Suprapubic skin (tissue), 4 donors: ENCODE data around the gene NFKBIE. TPM values are rescaled to one million over a fixed set of nuclear protein-coding genes. Genes with fewer than 3 reads are reported as not detected.
A peak's percentile ranks its signal among the peaks of the same experiment; 100 is the strongest.

Experiments used
- DNase-seq, 2 donors: peaks; one replicate each; pipeline ENCODE4 v3.0.0-alpha.2; 2019; ENCODE audit warnings: low spot score in 2 of 2
- H3K27ac ChIP-seq: fragments of 200-600 bp; sonication (generic); one replicate; pipeline ENCODE4 v1.5.1; 2019
- H3K27me3 ChIP-seq: fragments of 200-600 bp; sonication (generic); one replicate; pipeline ENCODE4 v1.5.1; 2019
- H3K36me3 ChIP-seq: fragments of 200-600 bp; sonication (generic); one replicate; pipeline ENCODE4 v1.5.1; 2019
- H3K4me1 ChIP-seq: fragments of 200-600 bp; sonication (generic); one replicate; pipeline ENCODE4 v1.5.1; 2019
- H3K4me3 ChIP-seq: fragments of 200-600 bp; sonication (generic); one replicate; pipeline ENCODE4 v1.5.1; 2019; ENCODE audit warnings: mild to moderate bottlenecking
- H3K9me3 ChIP-seq: fragments of 200-600 bp; sonication (generic); one replicate; pipeline ENCODE4 v1.5.1; 2019
- EP300 ChIP-seq: sonication (generic); formaldehyde crosslinking; IDR thresholded peaks from one replicate; pipeline ENCODE4 v1.6.1; 2017; ENCODE audit warnings: antibody characterized with exemption
- POLR2A ChIP-seq, 2 donors: fragments of 450-650 bp; IDR thresholded peaks; one replicate each; pipeline ENCODE4 v1.6.1; 2017; ENCODE audit warnings: antibody characterized with exemption in 2 of 2, mild to moderate bottlenecking in 2 of 2, moderate library complexity in 2 of 2
- POLR2AphosphoS5 ChIP-seq, 3 donors: sonication (generic); formaldehyde crosslinking; IDR thresholded peaks; one replicate each; pipeline ENCODE4 v1.6.1; 2017; ENCODE audit warnings: antibody characterized with exemption in 3 of 3
- WGBS: methylation state at CpG from one replicate; pipeline ENCODE4 v1.1.5; 2018; 5-methylcytosine and 5-hydroxymethylcytosine counted together
- total RNA-seq, 4 donors: library from RNA; depleted of rRNA; stranded (reverse); fragments of >200 nt; gene quantifications; one replicate each; pipeline ENCODE4 v1.1.0, GENCODE V29; 2016
- TF ChIP-seq, protein P1 (sequence below), 2 donors: fragments of 200-600 bp in 1 of 2; fragments of 450-650 bp in 1 of 2; sonication (generic) in 1 of 2; IDR thresholded peaks; one replicate each; pipeline ENCODE4 v1.5.1; 2016 to 2019; ENCODE audit warnings: antibody characterized with exemption in 2 of 2, mild to moderate bottlenecking in 1 of 2, moderate library complexity in 1 of 2

The NFKBIE gene
- total RNA-seq, 4 donors from 2014 or later, result 12.9 to 25.0 (median 16.1) TPM

- Histone ChIP-seq H3K4me1 (peaks cover 12% of the 10 kb centered on the region), H3K36me3 (peaks cover 57% of the 10 kb centered on the region), H3K27ac (no peak overlapping the region), H3K27me3 (no peaks in the 10 kb centered on the region), H3K9me3 (no peaks in the 10 kb centered on the region), H3K4me3 (no peak overlapping the region)
- peak in 1 of 2 donors; percentile 49 for DNase-seq
- 98% methylated on average over 3 of the region's 3 CpGs for WGBS
- no peak for TF ChIP-seq POLR2A (IDR thresholded peaks at IDR 0.05)
These were observed 44.9 kb upstream of the NFKBIE start for GRCh38 chr6:44310241-44310640.

DNA sequence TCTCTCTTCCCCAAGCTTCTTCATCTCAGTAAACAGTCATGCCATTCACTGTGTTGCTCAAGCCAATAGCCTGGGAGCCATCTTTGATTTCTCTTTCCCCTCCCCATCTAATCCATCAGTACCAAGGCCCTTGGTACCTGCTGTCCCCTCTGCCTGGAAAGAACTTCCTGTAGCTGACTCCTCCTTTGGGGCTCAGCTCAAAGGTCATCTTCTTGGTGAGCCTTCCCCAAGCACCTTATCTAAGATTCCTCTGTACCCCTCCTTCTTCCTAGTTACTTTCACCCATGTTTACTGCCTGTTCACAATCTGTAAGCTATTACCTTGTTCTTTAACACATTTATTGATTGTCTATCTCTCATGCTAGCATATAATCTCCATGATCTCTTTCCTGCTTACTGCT lies 44.3 kb upstream of the NFKBIE start:
- Histone ChIP-seq H3K27me3 (no peaks in the 10 kb centered on the region), H3K9me3 (no peaks in the 10 kb centered on the region), H3K4me1 (peaks cover 12% of the 10 kb centered on the region), H3K36me3 (peaks cover 63% of the 10 kb centered on the region), H3K4me3 (no peak overlapping the region), H3K27ac (no peak overlapping the region)
- DNase-seq, result no peak
- TF ChIP-seq, protein P1, sequence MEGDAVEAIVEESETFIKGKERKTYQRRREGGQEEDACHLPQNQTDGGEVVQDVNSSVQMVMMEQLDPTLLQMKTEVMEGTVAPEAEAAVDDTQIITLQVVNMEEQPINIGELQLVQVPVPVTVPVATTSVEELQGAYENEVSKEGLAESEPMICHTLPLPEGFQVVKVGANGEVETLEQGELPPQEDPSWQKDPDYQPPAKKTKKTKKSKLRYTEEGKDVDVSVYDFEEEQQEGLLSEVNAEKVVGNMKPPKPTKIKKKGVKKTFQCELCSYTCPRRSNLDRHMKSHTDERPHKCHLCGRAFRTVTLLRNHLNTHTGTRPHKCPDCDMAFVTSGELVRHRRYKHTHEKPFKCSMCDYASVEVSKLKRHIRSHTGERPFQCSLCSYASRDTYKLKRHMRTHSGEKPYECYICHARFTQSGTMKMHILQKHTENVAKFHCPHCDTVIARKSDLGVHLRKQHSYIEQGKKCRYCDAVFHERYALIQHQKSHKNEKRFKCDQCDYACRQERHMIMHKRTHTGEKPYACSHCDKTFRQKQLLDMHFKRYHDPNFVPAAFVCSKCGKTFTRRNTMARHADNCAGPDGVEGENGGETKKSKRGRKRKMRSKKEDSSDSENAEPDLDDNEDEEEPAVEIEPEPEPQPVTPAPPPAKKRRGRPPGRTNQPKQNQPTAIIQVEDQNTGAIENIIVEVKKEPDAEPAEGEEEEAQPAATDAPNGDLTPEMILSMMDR (IDR thresholded peaks at IDR 0.05), result no peak
- TF ChIP-seq POLR2A (IDR thresholded peaks at IDR 0.05) (no peak), EP300 (no peak), POLR2AphosphoS5 (IDR thresholded peaks at IDR 0.05) (no peak)

GRCh38 chr6:44309092-44309491 lies 43.7 kb upstream of the NFKBIE start:
- H3K9me3 ChIP-seq, result no peaks in the 10 kb centered on the region
- no peak overlapping the region for H3K4me3 ChIP-seq
- WGBS, result no CpG with 5 or more reads among the region's 2 CpGs
- peaks cover 68% of the 10 kb centered on the region for H3K36me3 ChIP-seq
- peaks cover 12% of the 10 kb centered on the region for H3K4me1 ChIP-seq
- TF ChIP-seq POLR2AphosphoS5 (IDR thresholded peaks at IDR 0.05) (no peak), EP300 (no peak), POLR2A (IDR thresholded peaks at IDR 0.05) (no peak)
- TF ChIP-seq, protein P1 (IDR thresholded peaks at IDR 0.05), result no peak
- no peaks in the 10 kb centered on the region for H3K27me3 ChIP-seq
- no peak overlapping the region for H3K27ac ChIP-seq
- DNase-seq, result no peak

DNA sequence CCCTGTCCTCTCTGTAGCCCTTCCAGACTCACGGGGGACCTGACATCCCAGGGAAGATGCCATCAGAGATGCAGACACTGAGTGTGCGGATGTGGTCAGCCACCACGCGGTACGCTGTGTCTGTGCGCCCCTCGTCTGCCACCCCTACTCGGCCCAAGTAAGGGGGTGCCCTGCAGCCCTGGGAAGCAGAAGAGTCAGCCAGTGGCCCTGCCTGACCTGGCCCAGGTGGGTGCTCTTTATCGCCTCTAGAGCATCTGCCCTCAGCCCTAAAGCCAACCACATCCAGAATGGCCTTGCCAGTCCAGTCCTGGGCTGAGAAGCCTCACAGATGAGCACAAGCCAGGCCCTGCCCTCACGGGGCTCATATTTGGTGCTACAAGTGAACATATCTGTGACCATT lies 41.9 kb upstream of the NFKBIE start:
- H3K9me3 ChIP-seq, result no peaks in the 10 kb centered on the region
- H3K4me3 ChIP-seq, result no peak overlapping the region
- no peaks in the 10 kb centered on the region for H3K27me3 ChIP-seq
- H3K36me3 ChIP-seq, result peaks cover 87% of the 10 kb centered on the region
- H3K27ac ChIP-seq, result no peak overlapping the region
- 95% methylated on average over 9 of the region's 10 CpGs for WGBS
- TF ChIP-seq POLR2AphosphoS5 (IDR thresholded peaks at IDR 0.05), result no peak
- no peak for TF ChIP-seq EP300
- no peak for TF ChIP-seq POLR2A (IDR thresholded peaks at IDR 0.05)
- TF ChIP-seq, protein P1 (IDR thresholded peaks at IDR 0.05), result no peak
- DNase-seq, result no peak
- H3K4me1 ChIP-seq, result peaks cover 6% of the 10 kb centered on the region

- Histone ChIP-seq H3K27me3 (no peaks in the 10 kb centered on the region), H3K4me1 (peaks cover under 1% of the 10 kb centered on the region), H3K27ac (no peak overlapping the region), H3K36me3 (peaks cover 92% of the 10 kb centered on the region), H3K4me3 (no peak overlapping the region), H3K9me3 (no peaks in the 10 kb centered on the region)
- WGBS, result 83% methylated on average over 7 of the region's 8 CpGs
- TF ChIP-seq POLR2A (IDR thresholded peaks at IDR 0.05) (no peak), POLR2AphosphoS5 (IDR thresholded peaks at IDR 0.05) (no peak), EP300 (no peak)
- TF ChIP-seq, protein P1 (IDR thresholded peaks at IDR 0.05), result no peak
- no peak for DNase-seq
These were observed 41.4 kb upstream of the NFKBIE start for GRCh38 chr6:44306710-44307109.

- Histone ChIP-seq H3K9me3 (no peaks in the 10 kb centered on the region), H3K36me3 (peaks cover 97% of the 10 kb centered on the region), H3K27ac (no peak overlapping the region), H3K4me3 (no peak overlapping the region), H3K4me1 (no peaks in the 10 kb centered on the region), H3K27me3 (no peaks in the 10 kb centered on the region)
- whole genome bisulfite sequencing, result 84% methylated on average over 5 of the region's 5 CpGs
- TF ChIP-seq POLR2AphosphoS5 (IDR thresholded peaks at IDR 0.05) (no peak), POLR2A (IDR thresholded peaks at IDR 0.05) (no peak), EP300 (no peak)
- TF ChIP-seq, protein P1 (IDR thresholded peaks at IDR 0.05), result no peak
- peak in 1 of 2 donors; percentile 42 for DNase-seq
These were observed 39.9 kb upstream of the NFKBIE start for GRCh38 chr6:44305200-44305725.
